GM12878 (cell line): ENCODE data around the gene CYSTM1. TPM values are rescaled to one million over a fixed set of nuclear protein-coding genes. Genes with fewer than 3 reads are reported as not detected.

Experiments
- ATAC-seq: fragments of 200-7000 bp; cut with Tn5 transposase; 3 replicates; pipeline ENCODE4 v1.9.1; 2020; ENCODE audit warnings: mild to moderate bottlenecking, moderate library complexity
- BruUV-seq: library from RNA; stranded (reverse); fragments of 400-500 nt; replicated peaks from 2 replicates; lab custom pipeline; 2021; lab: Mats Ljungman, UMichigan
- CTCF ChIA-PET: fragments of 300-600 bp; sonication (Branson Sonifier 250); formaldehyde crosslinking; extraction: SDS; loops from one replicate; lab custom pipeline; 2021; ENCODE audit warnings: inconsistent platforms; lab: Yijun Ruan, JAX
- POLR2A ChIA-PET: fragments of 350-600 bp; formaldehyde crosslinking; extraction: SDS; loops from one replicate; lab custom pipeline; 2021; ENCODE audit warnings: inconsistent platforms; lab: Charles Lee
- RAD21 ChIA-PET: fragments of 300-600 bp; sonication (Branson Sonifier 250); formaldehyde crosslinking; loops from one replicate; lab custom pipeline; 2023; ENCODE audit warnings: antibody characterized with exemption; ENCODE audit not compliant: unreplicated experiment; lab: Charles Lee
- SMC1A ChIA-PET: fragments of 300-600 bp; sonication (Branson Sonifier 250); formaldehyde crosslinking; loops from one replicate; lab custom pipeline; 2023; ENCODE audit not compliant: unreplicated experiment, uncharacterized antibody; lab: Charles Lee
- DNase-seq: peaks from one replicate; pipeline ENCODE4 v3.0.0-alpha.2; 2011; ENCODE audit warnings: low read depth, low spot score
- FAIRE-seq: peaks from 3 replicates; lab custom pipeline; 2011; peaks lifted over from hg19 to GRCh38; lab: Jason Lieb, UNC
- H2AFZ ChIP-seq: 2 replicates; pipeline ENCODE4 v1.6.0; 2011; ENCODE audit warnings: low read depth, low read length, control low read depth; ENCODE audit not compliant: control insufficient read depth
- H3K27ac ChIP-seq: 2 replicates; pipeline ENCODE4 v1.5.1; 2011; ENCODE audit warnings: control low read depth; ENCODE audit not compliant: control insufficient read depth, insufficient read depth
- H3K27me3 ChIP-seq, 2 experiments: replicated peaks in 1 of 2; 2 replicates each; pipeline versions ENCODE4 v1.6.0 to v1.6.1; 2011; ENCODE audit warnings: low read length in 1 of 2; ENCODE audit not compliant: control insufficient read depth in 2 of 2, insufficient read depth in 2 of 2
- H3K36me3 ChIP-seq, 2 experiments: 2 replicates each; pipeline ENCODE4 v1.5.1; 2011; ENCODE audit warnings: low read length in 1 of 2; ENCODE audit not compliant: control insufficient read depth in 2 of 2, insufficient read depth in 2 of 2
- H3K4me1 ChIP-seq: 2 replicates; pipeline ENCODE4 v1.6.1; 2011; ENCODE audit warnings: mild to moderate bottlenecking, low read length, moderate library complexity, mixed read lengths; ENCODE audit not compliant: control insufficient read depth, insufficient read depth
- H3K4me2 ChIP-seq: 2 replicates; pipeline ENCODE4 v1.6.0; 2011; ENCODE audit warnings: control low read depth; ENCODE audit not compliant: control insufficient read depth, insufficient read depth
- H3K4me3 ChIP-seq: fragments of 200-600 bp; sonication (generic); 2 replicates; pipeline ENCODE4 v1.5.1; 2016
- H3K79me2 ChIP-seq: 2 replicates; pipeline ENCODE4 v1.6.0; 2011; ENCODE audit warnings: low read length; ENCODE audit not compliant: control insufficient read depth, insufficient read depth
- H3K9ac ChIP-seq: 2 replicates; pipeline ENCODE4 v1.8.0; 2011; ENCODE audit warnings: low read length, control low read depth, mixed read lengths; ENCODE audit not compliant: control insufficient read depth, insufficient read depth
- H3K9me3 ChIP-seq: replicated peaks from 3 replicates; pipeline ENCODE4 v1.5.1; 2011; ENCODE audit warnings: mild to moderate bottlenecking, low read length; ENCODE audit not compliant: control insufficient read depth, insufficient read depth
- H4K20me1 ChIP-seq: 2 replicates; pipeline ENCODE4 v1.6.0; 2011; ENCODE audit not compliant: control insufficient read depth, insufficient read depth
- BCL11A ChIP-seq: IDR thresholded peaks from 2 replicates; pipeline ENCODE4 v1.6.1; 2011; ENCODE audit warnings: low read depth, low read length
- CBFB ChIP-seq: IDR thresholded peaks from 2 replicates; pipeline ENCODE4 v1.6.1; 2016; ENCODE audit warnings: antibody characterized with exemption, low read depth
- CREB1 ChIP-seq: IDR thresholded peaks from 2 replicates; pipeline ENCODE4 v1.6.1; 2012; ENCODE audit warnings: low read depth, mild to moderate bottlenecking, inconsistent platforms
- IRF4 ChIP-seq: IDR thresholded peaks from 2 replicates; pipeline ENCODE4 v1.6.1; 2011; ENCODE audit warnings: low read depth, low read length
- NR2C1 ChIP-seq: fragments of 450-650 bp; IDR thresholded peaks from 2 replicates; pipeline ENCODE4 v1.6.1; 2017; ENCODE audit warnings: antibody characterized with exemption, mild to moderate bottlenecking, moderate library complexity
- POLR2A ChIP-seq: IDR thresholded peaks from 2 replicates; pipeline ENCODE4 v1.6.1; 2011; ENCODE audit warnings: low read depth, mild to moderate bottlenecking, low read length
- RBBP5 ChIP-seq: fragments of 200-600 bp; sonication (generic); conservative IDR thresholded peaks from 2 replicates; pipeline ENCODE4 v1.6.1; 2016
- RELA ChIP-seq: fragments of 450-650 bp; IDR thresholded peaks from 2 replicates; pipeline ENCODE4 v1.8.0; 2014; ENCODE audit warnings: borderline replicate concordance; ENCODE audit not compliant: partially characterized antibody
- SMAD5 ChIP-seq: IDR thresholded peaks from 2 replicates; pipeline ENCODE4 v1.6.1; 2016; ENCODE audit warnings: antibody characterized with exemption, low read depth
- ZSCAN29 ChIP-seq: fragments of 450-650 bp; IDR thresholded peaks from 2 replicates; pipeline ENCODE4 v1.6.1; 2017; ENCODE audit warnings: mild to moderate bottlenecking, moderate library complexity
- WGBS: methylation state at CpG from one replicate; pipeline ENCODE4 v1.1.6; 2016; ENCODE audit warnings: low lambda C conversion rate; ENCODE audit not compliant: insufficient replicate concordance, insufficient coverage; ENCODE audit errors: missing lambda C conversion rate; 5-methylcytosine and 5-hydroxymethylcytosine counted together
- in situ Hi-C: fragments of 300-500 bp; cut with MboI; formaldehyde crosslinking; loops from 9 replicates; pipeline ENCODE4 v1.14.3; 2018; ENCODE audit warnings: mixed read lengths
- intact Hi-C: fragments of 100-400 bp; cut with micrococcal nuclease; formaldehyde crosslinking; loops from one replicate; pipeline ENCODE4 v1.14.2; 2022; ENCODE audit not compliant: unreplicated experiment
- polyA plus RNA-seq, 11 experiments: library from polyadenylated mRNA; depleted of rRNA in 4 of 11; unstranded in 6 of 11; stranded (reverse) in 5 of 11; fragments of >200 nt; fragmentation: Nextera tagmentation in 4 of 11; fragmentation: Illumina TruSeq in 1 of 11; extraction: Ambion mirVana in 4 of 11; extraction: Trizol in 1 of 11; gene quantifications; 1 replicate in 1 of 11; 2 replicates in 10 of 11; pipeline versions ENCODE4 v1.2.1 to v1.2.3, GENCODE V29; 2011 to 2016; ENCODE audit warnings: inconsistent platforms in 2 of 11, missing spikeins in 2 of 11, low read depth in 1 of 11
- total RNA-seq, 4 experiments: library from RNA; depleted of rRNA in 3 of 4; stranded (reverse); fragments of >200 nt in 3 of 4; fragmentation: Illumina TruSeq in 1 of 4; extraction: Trizol in 1 of 4; gene quantifications; 2 replicates each; pipeline versions ENCODE4 v1.2.1 to v1.2.3, GENCODE V29; 2013 to 2021
- TF ChIP-seq, protein P1 (sequence below): fragments of 450-650 bp; formaldehyde crosslinking; IDR thresholded peaks from 2 replicates; pipeline ENCODE4 v1.4.0; 2020; ENCODE audit warnings: mild to moderate bottlenecking, moderate library complexity
- TF ChIP-seq, protein P2 (sequence below): fragments of 450-650 bp; IDR thresholded peaks from 2 replicates; pipeline ENCODE4 v1.6.1; 2016; ENCODE audit warnings: mild to moderate bottlenecking, moderate library complexity, borderline replicate concordance

CYSTM1 gene
- total and polyA plus RNA-seq, 10 of the 15 experiments (the other 5 are each of a cell fraction or from before 2014, with no cell fraction given): 52.7 to 261 (median 98.7) TPM

- no peak for TF ChIP-seq RBBP5
- TF ChIP-seq, all 136 proteins: peak for 0
Measured at GRCh38 chr5:140222416-140222815, 47.4 kb downstream of the CYSTM1 start (continued).

GRCh38 chr5:140223567-140223966 is 48.6 kb downstream of the CYSTM1 start:
- SMC1A ChIA-PET: interaction anchor here (0.8 to 1.9 kb wide), 7 partner anchors 10 to 78 kb away, joined by 3 to 5 read pairs (median 4); no protein-coding TSS in a partner anchor
- ATAC-seq: no peak
- no peak overlapping the region for H2AFZ ChIP-seq
- in situ Hi-C loops: no loop called here
- H4K20me1 ChIP-seq: no peaks in the 10 kb centered on the region
- H3K4me2 ChIP-seq: no peak overlapping the region
- TF ChIP-seq NR2C1: no peak
- no peak for TF ChIP-seq ZSCAN29
- TF ChIP-seq, protein P1, sequence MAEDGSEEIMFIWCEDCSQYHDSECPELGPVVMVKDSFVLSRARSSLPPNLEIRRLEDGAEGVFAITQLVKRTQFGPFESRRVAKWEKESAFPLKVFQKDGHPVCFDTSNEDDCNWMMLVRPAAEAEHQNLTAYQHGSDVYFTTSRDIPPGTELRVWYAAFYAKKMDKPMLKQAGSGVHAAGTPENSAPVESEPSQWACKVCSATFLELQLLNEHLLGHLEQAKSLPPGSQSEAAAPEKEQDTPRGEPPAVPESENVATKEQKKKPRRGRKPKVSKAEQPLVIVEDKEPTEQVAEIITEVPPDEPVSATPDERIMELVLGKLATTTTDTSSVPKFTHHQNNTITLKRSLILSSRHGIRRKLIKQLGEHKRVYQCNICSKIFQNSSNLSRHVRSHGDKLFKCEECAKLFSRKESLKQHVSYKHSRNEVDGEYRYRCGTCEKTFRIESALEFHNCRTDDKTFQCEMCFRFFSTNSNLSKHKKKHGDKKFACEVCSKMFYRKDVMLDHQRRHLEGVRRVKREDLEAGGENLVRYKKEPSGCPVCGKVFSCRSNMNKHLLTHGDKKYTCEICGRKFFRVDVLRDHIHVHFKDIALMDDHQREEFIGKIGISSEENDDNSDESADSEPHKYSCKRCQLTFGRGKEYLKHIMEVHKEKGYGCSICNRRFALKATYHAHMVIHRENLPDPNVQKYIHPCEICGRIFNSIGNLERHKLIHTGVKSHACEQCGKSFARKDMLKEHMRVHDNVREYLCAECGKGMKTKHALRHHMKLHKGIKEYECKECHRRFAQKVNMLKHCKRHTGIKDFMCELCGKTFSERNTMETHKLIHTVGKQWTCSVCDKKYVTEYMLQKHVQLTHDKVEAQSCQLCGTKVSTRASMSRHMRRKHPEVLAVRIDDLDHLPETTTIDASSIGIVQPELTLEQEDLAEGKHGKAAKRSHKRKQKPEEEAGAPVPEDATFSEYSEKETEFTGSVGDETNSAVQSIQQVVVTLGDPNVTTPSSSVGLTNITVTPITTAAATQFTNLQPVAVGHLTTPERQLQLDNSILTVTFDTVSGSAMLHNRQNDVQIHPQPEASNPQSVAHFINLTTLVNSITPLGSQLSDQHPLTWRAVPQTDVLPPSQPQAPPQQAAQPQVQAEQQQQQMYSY (CRISPR knock-in tag): no peak
- no peak for TF ChIP-seq CREB1
- no peak for TF ChIP-seq CBFB
- TF ChIP-seq, protein P2, sequence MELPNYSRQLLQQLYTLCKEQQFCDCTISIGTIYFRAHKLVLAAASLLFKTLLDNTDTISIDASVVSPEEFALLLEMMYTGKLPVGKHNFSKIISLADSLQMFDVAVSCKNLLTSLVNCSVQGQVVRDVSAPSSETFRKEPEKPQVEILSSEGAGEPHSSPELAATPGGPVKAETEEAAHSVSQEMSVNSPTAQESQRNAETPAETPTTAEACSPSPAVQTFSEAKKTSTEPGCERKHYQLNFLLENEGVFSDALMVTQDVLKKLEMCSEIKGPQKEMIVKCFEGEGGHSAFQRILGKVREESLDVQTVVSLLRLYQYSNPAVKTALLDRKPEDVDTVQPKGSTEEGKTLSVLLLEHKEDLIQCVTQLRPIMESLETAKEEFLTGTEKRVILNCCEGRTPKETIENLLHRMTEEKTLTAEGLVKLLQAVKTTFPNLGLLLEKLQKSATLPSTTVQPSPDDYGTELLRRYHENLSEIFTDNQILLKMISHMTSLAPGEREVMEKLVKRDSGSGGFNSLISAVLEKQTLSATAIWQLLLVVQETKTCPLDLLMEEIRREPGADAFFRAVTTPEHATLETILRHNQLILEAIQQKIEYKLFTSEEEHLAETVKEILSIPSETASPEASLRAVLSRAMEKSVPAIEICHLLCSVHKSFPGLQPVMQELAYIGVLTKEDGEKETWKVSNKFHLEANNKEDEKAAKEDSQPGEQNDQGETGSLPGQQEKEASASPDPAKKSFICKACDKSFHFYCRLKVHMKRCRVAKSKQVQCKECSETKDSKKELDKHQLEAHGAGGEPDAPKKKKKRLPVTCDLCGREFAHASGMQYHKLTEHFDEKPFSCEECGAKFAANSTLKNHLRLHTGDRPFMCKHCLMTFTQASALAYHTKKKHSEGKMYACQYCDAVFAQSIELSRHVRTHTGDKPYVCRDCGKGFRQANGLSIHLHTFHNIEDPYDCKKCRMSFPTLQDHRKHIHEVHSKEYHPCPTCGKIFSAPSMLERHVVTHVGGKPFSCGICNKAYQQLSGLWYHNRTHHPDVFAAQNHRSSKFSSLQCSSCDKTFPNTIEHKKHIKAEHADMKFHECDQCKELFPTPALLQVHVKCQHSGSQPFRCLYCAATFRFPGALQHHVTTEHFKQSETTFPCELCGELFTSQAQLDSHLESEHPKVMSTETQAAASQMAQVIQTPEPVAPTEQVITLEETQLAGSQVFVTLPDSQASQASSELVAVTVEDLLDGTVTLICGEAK: no peak
- TF ChIP-seq SMAD5: no peak
- TF ChIP-seq RELA: no peak
- TF ChIP-seq IRF4: no peak
- no peak for TF ChIP-seq POLR2A
- TF ChIP-seq BCL11A: no peak
- TF ChIP-seq, all 136 proteins: peak for 0
- Histone ChIP-seq H3K36me3 (no peaks in the 10 kb centered on the region; a peak in 2 of 4 replicates), H3K4me3 (no peak overlapping the region), H3K9ac (no peak overlapping the region), H3K4me1 (peaks cover 30% of the 10 kb centered on the region), H3K9me3 (no peaks in the 10 kb centered on the region), H3K79me2 (no peaks in the 10 kb centered on the region; the same call in 1 of the 2 replicates), H3K27me3 (no peaks in the 10 kb centered on the region), H3K27ac (no peak overlapping the region)
- no peak for FAIRE-seq
- ChIA-PET CTCF (interaction anchor here (1.2 to 2.6 kb wide), 6 partner anchors 12 to 129 kb away, joined by 3 to 12 read pairs (median 4); no protein-coding TSS in a partner anchor), POLR2A (interaction anchor here (0.6 to 0.8 kb wide), 2 partner anchors 43 to 237 kb away, joined by 3 to 5 read pairs; no protein-coding TSS in a partner anchor), RAD21 (interaction anchor here (1.3 to 1.4 kb wide), 2 partner anchors 16 to 21 kb away, joined by 3 read pairs; no protein-coding TSS in a partner anchor)
- DNase-seq: no peak
- 75% methylated on average over 3 of the region's 3 CpGs for WGBS
- intact Hi-C loops: no loop called here
- BruUV-seq: no TSS peak
